Embryonic facial prominence (tissue), 1 donor: ENCODE data around the gene ACER2.

ENCODE experiments used
- DNase-seq: peaks from one replicate; pipeline ENCODE4 v3.0.0-alpha.2; 2016; ENCODE audit errors: extremely low spot score

The ACER2 gene

DNA sequence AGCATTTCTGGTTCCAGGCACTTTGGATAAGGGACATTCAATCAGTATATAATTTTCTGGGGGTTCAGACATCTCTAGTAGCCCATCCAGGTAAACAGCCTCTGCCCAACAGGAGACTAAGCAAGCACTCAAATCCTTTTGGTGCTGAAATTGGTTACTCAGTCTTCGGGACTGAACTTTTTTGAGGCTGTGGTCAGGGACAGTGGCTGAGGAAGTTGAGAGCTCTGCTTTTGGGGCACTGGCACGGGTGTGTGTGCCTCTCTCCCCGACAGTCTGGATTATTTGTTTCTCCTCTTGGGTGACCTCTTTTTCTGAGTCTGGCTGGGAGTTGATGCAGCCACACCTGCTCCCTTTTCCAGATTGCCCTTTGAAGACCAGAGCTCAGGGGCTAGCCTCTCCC, 47.6 kb downstream of the ACER2 start:
- no peak for DNase-seq

DNA sequence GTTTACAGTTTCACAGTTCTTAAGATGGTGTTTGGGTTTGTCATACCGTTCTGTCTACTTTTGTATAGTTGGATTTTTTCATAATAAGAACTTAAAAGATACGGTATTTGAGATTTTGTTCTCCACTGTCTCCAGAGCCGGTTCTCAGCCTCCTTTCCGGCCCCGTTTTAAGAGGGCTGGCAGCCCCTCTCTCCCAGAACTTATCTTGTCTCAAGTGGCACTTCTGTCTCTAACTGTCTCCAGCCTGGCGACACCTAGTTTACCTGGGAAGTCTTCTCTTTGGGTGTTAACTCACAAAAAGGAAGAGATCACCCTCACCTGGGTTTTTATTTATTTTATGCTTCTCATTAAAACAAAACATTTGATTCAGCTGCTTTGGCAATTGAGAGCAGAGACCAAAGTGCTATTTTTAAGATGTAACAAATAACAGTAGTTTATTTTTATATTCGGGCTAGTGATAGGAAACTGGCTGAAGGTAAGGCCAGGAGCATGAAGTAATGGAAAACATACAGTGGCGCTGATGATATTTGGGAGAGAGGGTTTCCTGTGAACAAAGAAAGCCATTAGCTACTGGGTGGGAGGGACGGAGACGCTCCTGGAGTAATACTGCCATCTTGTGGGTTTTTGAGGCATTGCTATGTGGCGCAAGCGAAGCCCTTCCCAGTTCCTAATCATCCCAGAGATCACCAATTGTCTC, 48.3 kb downstream of the ACER2 start:
- peak; percentile 77 for DNase-seq

DNA sequence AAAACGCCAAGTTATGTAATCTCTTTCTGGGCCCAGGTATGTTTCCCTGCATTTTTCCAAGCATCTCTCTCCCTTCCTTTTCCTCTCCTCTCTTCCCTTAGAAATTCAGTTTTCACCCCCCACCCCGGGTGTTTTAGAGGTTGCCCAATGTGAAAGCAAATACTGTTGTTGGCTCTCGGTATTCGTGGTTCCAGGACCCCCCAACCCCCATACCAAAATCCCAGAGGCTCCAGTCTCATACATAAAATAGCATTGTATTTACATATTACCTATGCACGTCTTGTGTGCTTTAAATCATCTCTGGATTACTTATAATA, 48.8 kb downstream of the ACER2 start:
- DNase-seq: no peak

DNA sequence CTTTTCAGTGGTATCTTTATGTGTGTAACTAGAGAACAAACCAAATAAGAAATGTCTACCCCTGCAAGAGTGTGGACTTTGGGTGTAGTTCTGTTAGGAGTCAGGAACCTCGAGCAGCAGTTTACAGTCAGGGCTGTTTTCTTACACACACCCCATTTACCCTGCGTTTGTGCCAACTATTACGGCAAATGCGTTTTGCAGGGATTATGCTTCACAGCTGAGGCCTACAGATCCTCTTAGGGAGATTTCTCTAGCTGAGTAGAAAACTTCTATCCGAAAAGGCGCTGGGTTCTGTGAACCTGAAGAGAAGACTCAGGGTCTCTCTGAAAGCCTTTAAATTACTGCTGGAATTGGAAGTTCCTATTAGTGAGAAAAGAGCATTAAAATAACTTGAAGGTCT, 51.4 kb downstream of the ACER2 start:
- no peak for DNase-seq

DNA sequence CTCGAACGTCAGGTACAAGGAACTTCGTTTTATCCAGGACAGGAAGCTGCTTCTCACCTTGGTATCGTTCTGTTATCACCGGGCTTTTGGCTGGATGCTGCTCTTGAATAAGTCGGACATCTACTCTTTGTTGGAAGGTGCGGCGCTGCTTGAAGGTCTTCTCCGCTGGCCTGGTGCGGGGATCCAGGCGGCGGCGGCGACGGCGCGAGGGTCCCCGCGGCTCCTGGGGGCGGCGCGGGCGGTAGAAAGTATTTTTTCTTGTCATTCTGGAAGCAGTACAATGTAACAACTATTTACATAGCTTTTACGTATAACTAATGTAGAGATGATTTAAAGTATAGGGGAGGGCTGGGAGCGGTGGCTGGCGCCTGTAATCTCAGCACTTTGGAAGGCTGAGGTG, 52.3 kb downstream of the ACER2 start:
- no peak for DNase-seq

DNA sequence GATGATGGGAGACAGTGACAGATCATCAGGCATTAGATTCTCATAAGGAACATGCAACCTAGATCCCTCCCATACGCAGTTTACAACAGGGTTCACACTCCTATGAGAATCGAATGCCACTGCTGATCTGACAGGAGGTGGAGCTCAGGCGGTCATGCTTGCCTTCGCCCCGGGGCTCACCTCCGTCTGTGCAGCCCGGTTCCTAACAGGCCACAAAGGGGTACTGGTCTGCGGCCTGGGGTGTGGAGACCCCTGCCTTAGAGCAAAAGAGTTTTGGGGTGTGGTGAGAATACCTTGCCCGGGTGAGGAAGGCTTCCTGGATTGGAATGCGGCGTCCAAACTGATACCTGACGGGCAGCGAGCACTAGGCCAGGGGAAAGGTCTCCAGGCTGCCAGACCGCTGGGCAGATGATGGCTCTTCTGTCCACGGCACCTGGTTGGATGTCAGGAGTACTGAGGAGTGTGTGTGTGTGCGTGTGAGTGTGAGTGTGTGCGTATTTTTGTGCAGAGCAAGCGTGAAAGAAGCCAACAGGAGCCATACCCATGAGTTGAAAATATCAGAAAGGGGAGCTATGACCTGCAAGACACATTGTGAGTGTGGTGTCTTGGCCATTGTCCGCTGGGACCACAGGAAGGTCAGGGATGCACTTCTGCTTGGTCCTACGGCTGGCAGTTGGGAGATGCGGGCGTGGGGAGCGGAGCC, 55.4 kb downstream of the ACER2 start:
- DNase-seq: no peak

DNA sequence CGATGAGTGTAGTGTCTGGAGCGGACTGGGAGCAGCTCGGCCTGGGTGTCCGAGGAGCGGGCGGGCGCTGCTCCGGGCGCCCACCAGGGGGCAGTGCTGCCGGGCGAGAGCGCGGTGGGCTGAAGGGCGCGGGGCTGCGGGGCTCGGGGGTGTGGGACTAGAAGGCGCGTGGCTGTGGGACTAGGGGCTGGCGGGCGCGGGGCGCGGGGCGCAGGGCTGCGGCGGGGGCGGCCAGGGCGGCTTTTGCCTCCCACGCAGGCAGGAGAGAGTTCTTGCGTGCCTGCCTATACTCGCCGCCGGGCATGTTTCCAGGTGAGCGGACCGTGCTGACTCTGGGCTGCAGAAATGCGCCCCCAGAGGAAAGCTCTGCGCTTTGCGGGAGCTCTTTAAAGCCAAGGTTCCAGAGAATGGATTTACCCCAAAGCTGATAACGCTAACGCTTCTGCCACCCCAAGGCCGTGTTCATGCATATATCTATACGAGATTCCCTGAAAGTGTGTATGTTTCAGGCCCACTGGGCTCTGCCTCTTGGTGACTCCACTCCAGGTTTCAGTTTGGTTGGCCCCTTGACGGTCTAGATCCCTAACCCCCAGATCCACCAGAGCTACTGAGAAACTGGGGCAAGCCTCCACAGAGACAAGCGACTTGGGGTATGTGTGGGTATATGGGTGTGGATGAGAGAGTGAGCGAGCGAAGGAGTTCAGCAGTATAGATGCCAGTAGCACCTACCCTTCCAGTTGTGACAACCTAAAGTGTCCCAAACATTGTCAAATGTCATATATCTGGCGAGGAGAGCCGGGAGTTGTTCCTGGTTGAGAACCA, 56.2 kb downstream of the ACER2 start:
- no peak for DNase-seq

DNA sequence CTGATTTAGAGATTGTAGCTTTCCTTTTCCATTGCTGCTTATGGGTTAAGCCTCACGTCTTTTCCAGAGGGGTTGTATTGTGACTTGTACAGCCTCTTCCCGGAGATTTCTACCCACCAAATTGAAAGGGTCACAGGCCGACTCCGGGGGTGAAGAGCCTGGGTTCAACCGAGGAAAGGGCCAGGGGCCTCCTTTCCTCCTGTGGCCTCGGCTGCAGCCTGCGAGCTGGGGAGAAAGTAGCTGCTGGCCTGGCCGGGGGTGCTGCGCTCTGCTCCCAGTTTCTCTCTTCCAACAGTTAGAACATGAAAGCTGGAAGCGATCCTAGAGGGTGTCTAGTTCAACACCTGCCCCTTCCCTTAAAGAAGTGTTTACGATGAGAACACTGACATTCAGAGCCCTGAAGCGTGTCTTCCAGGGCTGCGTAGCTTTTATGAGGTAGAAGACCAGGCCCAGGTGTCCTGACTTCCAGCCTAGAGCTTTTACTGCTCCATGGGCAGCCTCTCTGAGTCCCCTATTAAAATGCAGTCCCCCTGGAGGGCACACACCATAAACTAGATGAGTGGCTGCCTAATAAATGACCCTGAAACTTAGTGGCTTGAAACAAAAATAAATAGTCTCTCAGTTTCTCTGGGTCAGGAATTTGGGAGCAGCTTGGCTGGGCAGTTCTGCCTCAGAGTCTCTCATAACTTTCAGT, 56.9 kb downstream of the ACER2 start:
- no peak for DNase-seq

DNA sequence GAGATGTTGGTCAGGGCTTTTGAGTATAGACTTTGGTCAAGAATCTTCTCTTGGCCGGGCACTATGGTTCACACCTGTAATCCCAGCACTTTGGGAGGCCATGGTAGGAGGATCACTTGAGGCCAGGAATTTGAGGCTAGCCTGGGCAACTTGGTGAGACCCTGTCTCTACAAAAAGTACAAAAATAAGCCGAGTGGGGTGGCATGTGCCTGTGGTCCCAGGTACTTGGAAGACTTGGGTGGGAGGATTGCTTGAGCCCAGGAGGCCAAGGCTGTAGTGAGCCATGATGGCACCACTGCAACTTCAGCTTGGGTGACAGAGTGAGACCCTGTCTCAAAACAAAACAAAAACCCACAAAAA, 57.5 kb downstream of the ACER2 start:
- no peak for DNase-seq

DNA sequence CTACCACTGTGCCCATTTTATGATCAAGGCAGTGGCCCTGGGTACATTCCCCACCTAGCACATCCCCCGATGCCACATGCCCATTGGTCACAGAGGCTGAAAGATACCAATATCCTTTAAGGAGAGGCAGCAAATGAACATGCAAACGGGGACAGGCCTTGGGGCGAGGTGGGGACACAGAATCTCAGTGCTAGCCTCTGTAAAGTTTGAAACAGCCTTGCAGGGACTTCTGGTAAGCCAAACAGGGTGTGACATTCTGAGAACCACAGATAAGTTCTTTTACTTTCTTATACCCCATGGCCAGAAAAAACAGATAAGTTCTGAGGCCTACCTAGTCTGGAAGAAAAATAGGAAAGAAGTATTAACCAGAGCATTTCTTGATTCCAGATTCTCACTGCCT, 60.5 kb downstream of the ACER2 start:
- DNase-seq: no peak

DNA sequence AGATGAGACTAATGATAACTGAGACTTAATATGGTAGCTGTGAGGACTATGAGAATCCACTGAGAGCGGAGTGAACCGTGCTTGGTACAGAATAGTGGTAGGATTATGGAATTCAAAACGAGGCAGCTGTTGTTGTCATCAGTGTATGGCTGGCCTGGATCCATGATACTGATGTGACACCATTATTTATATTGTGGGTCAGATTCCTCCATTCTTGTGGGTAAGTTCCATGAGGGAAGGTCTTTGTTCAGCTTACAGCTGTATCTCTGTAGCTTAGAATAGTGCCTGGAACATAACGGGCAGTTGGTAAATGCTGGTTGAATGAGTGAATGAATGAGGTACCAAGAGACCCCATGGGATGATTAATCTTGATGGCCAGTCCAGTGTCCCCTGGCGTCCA, 61.8 kb downstream of the ACER2 start:
- DNase-seq: no peak

DNA sequence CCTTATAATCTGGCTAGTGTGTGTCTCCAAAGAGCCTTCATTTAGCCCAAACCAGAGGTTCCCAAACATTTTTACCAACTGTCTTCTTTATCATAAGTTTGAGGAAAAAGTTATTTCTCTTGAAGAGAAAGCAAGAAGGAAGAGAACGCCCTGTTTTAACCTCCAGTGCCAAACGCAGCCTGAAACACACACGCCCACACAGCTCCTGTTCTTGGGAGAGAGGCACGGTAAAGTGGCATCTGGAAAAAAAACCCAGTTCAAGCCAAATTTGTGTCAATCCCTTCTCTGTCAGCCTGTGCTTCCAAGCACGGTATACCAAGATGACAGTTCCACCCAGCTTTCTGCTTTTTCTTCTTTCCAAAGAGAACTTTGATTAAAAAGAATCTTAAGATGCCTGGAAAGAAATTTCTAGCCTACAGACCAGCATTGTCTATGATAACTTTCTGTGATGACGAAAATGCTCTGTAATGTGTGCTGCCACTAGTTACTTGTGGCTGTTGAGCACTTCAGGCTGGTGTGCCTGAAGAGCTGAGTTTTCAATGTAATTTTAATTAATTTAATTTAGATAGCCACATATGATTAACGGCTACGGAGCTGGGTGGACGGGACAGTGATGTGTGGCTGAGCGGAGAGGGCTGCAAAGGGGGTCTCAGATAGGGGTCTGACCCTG, 62.3 kb downstream of the ACER2 start:
- no peak for DNase-seq

DNA sequence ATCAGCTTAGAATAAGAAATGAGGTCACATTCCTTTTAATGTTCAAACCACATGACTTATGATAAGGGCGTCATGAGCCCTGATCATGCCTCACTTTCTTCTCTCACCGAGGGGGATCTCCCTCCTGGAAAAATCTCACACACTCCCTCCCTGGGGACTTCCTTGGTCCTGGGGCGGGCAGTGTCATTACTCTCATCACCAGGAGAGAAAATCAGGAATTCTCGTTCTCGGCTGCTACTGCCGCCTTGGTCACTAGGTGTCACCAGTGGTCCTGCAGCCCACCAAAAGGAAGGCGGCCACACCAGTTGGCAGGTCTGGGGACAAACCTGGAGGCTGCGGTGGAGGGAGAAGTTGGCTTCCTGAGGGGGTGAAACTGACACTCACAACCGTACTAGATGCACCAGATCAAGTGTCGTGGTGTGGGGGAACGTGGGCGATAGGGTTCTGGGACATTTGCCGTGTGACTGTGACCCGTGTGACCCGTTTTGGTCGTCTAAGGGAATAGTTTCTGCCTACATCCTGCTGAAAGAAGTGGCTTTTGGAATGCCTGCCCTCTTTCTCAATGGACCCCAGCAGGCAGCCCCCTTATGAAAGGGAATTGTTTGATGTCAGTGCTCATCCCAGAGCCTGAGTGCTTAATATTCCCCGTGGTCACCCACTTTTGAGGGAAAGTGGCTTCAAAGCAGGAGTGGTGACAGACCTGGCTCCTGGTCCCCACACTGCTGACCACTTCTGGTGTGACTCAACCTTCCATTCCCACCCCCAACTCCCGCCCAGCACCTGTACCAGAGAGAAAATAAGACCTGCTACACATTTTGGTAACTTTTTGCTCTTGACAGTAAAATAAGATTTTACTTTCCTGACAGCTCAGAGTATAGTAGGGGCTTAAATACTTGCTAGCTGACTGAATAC, 63.2 kb downstream of the ACER2 start:
- no peak for DNase-seq

DNA sequence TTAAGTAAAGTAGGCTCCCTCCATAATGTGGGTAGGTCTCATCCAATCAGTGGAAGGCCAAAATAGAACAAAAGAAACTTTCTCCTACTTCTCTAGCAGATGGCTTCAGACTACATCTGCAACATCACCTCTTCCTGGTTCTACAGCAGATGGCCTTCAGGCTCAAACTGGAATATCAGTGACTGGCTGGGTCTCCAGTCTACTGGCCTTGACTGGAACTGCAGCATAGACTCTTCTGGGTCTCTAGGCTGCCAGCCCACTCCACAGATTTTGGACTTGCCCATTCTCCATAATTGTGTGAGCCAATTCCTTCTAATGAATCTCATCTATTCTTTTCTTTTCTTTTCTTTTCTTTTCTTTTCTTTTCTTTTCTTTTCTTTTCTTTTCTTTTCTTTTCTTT, 64.8 kb downstream of the ACER2 start:
- no peak for DNase-seq

DNA sequence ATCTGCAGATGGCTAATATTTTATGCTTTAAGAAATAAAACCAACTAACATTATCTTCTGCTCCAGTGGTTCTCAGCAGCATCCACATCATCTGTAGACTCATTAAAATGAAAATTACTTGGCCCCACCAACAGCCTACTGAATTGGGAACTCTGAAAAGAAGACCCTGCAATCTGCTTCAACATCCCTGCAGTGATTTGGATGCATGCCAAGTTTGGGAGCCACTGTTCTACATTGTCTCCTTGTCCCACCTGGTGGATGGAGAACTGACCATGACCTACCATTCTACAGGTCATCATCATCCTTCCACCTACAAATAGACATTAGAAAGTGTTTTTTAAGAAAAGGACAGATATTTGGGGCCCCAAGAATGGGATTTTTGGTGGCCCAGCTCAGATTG, 71.1 kb downstream of the ACER2 start:
- DNase-seq: no peak

DNA sequence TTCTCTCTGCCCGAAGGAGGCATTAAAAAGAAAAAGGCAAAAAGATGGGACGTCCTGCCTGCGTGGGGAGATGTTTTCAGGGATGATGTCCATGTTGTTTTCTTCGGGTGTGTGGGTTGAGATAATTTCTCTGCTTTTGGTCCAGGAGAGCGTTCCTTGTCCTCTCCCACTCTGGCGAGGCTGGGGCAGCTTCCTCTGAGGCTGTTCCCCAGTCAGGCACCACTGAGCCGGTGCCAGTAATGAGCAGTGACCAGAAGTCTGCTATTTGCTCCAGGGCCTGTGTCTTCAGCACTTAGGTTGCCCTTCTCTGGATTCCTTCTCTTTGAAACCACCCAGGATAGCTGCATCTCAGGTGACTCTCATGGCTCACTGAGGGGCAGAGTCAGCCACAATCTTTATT, 71.5 kb downstream of the ACER2 start:
- DNase-seq: no peak

DNA sequence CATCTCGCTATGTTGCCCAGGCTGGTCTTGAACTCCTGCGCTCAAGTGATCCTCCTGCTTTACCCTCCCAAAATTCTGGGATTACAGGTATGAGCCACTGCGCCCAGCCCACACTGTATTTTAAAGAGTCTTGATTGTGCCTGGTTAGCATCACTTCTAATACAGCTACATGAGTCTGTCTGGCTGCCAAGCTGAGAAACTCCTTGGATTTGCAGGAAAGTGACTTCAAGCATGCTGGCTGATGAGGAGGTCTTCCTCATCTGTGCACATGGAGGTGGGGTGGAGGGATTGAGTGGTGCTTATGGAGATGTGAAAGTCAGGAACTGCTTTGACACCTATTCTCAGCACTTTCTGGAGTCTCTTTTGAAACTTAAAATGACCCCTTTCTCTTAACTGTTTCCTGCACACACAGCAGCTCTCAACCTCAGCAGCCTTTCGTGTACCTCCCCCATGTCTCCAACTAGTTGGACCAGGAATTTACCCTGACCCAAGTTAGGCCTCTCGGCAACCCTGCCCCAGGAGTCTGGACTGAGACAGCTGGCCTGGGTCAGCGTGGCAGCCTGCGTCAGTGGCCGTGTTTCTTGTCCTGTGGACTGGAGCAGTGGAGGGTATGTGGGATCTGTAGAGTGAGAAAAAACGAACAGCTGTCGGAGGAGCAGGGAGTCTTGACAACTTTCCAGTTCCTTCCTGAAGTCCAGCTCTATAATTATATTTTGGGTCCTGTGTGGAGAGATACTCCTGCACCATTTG, 72.5 kb downstream of the ACER2 start:
- DNase-seq: no peak

DNA sequence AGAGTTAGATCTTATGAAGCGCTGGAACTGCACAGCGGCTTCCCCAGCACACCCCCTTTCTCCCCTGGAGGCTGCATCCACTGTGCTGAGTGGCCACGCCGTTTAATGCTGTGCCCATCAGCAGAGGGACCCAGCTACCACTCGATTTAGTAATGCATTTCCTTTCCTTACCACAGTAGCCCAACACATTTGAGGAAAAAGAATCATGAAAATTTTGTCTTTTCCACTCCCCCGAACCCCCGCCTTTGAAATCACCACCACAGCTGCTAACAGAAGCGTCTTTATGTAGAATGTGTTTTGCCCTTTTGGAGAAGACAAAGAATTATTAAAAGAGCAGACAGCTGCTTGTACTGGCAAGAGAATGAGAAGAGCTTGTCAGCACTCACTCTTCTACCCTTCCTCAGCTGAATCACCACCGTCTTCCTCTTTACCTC, 73.2 kb downstream of the ACER2 start:
- no peak for DNase-seq

DNA sequence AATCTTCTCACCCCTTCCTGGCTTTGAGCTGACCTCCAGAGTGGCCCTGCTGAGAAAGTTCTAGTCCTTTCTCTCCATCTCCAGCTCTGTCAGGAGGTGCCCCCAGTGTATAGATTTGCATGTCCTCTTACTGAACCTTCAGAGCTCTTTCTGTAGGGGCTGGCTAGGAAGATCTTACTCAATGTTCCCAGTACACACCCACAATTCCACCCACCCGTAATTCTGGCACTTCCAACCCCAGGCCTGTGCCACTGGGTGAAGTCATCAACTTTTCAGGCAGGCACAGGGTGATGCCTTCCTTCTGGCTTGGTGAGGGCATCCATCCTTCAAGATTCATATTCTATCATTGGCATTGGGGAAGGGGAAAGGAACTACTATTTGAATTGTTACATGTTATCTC, 75.9 kb downstream of the ACER2 start:
- no peak for DNase-seq

DNA sequence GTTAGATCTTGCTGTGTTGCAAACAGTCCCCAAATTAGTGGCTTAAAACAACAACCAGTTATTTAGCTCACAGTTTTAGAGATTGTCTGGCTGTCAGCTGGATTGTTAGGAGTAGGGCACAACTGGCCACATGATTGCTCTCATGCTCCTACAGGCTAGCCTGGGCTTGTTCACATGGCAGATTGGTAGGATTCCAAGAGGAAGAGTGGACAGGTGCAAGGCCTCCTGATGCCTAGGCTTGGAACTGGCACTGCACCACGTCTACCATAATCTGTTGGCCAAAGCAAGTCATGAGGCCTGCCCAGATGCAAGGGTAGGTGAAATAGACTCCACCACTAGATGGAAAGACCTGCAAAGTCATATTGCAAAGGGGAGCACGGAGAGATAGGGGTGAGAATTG, 76.4 kb downstream of the ACER2 start:
- no peak for DNase-seq
